CD4-positive, alpha-beta T cell treated with Interleukin-1 beta for 1 hour (primary cell): ENCODE data around the gene TCTA.

ENCODE experiments used
- DNase-seq, 2 donors: peaks; one replicate each; pipeline ENCODE4 v3.0.0-alpha.2; 2020 to 2022

Gene TCTA

DNA sequence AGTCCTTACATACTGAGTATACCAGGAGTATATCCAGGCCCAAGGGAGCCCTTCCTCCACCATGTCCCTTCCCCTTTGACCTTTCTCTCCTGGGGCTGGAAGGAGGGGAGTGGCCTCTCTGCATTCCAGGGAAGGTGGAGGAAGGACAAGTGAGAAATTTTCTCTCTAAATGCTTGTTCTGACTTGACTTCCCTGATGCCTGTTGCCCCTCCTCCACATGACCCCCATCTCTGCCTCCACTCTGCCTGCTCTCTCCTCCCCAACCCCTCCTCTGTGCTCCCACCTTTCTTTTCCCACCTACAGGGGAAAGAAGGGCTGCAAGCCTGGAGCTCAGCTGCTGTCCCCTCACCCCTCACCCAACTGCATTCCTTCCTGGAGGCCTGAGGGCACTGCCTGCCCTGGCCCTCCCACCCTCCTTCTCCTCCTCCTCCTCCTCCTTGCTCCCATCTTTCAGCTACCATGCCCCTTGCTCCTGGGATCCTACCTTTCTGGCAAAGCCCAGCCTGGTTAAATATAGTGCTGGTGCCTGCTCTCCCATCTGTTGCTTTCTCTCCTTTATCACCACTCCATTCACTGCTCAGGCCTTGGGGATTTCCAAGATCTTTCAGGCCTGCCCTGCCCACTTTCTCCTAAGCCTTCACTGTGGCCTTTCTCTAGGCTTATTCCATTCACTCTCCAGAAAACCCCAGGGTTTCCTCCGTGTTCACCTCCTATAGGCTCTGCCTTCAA lies 49.4 kb downstream of the TCTA start:
- DNase-seq: no peak

- no peak for DNase-seq
Observed at GRCh38 chr3:49462222-49462621, 50.0 kb downstream of the TCTA start.

GRCh38 chr3:49465270-49466034 lies 53.2 kb downstream of the TCTA start:
- DNase-seq: peak in 1 of 2 donors; percentile 17
